Measurements from ENCODE around the gene PLXNB1.
"Not testable (repeated sequence)": the region's sequence is repeated elsewhere in the genome, so short reads cannot be mapped to it uniquely, and the experiment has no call there.

Gene PLXNB1

GRCh38 chr3:48410205-48411040 is 19.5 kb downstream of the PLXNB1 start:
- no peak overlapping the region for H3K4me3 Mint-ChIP-seq
- ATAC-seq (no peak), DNase-seq (no peak)
- H3K27ac Mint-ChIP-seq: no peak overlapping the region
- H3K27me3 Mint-ChIP-seq: no peaks in the 10 kb centered on the region
- no peaks in the 10 kb centered on the region for H3K9me3 Mint-ChIP-seq
- H3K4me1 Mint-ChIP-seq: no peaks in the 10 kb centered on the region

- DNase-seq: no peak
- Mint-ChIP-seq H3K9me3 (no peaks in the 10 kb centered on the region), H3K4me3 (no peak overlapping the region), H3K27ac (no peak overlapping the region), H3K27me3 (no peaks in the 10 kb centered on the region), H3K4me1 (no peaks in the 10 kb centered on the region)
- no peak for ATAC-seq
Observed at GRCh38 chr3:48409291-48410201, 20.3 kb downstream of the PLXNB1 start.

DNA sequence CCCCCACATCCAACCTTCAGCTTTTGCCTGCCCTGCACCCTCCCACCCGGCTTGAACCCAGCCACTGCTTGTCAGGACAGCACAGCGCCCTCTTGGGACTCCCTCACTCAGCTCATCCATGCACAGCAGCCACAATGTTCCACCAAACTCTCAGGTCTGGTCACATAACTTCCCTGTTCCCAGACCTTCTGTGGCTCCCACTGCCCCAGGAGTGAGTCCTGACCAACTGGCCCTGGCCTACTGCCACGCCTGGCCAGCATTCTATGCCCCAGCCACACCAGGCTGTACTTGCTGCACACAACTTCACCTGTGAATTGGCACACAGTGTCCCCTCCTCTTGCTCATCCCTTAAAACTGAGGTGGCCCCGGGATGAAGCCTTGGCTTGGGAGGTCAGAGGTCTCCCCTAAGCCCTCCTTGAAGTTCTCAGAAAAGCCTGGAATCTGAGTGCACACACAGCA is 21.0 kb downstream of the PLXNB1 start:
- no peak overlapping the region for H3K4me3 Mint-ChIP-seq
- no peaks in the 10 kb centered on the region for H3K9me3 Mint-ChIP-seq
- ATAC-seq (no peak), DNase-seq (peak in 1 of 2 donors; percentile 7)
- H3K27me3 Mint-ChIP-seq: no peaks in the 10 kb centered on the region
- peak overlapping the region in 1 of 2 donors; percentile 72 for H3K27ac Mint-ChIP-seq
- no peaks in the 10 kb centered on the region for H3K4me1 Mint-ChIP-seq

DNA sequence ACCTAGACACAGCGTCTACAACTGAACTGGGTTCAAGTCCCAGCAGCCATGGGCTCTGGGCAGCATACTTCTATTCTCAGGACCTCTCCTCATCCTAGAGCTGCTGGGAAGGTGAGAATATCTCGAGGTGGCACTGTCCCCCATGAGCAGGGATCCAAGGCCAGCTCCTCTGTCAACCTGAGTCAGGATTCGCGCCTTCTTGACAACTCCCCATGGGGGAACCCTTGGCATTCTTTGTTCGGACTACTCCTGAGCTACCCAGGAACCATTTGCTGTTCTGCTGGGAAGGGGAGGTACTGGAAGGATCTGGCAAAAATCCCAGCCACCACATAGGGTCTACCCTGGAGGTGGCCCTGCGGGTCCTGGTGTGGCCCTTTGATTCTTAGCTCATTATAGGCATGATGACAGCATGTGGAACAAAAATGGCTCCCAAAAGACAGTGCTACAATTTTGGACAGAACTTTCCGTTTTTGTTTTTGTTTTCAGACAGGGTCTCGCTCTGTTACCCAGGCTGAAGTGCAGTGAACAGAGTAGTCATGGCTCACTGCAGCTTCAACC is 22.3 kb downstream of the PLXNB1 start:
- no peak for ATAC-seq

GRCh38 chr3:48406443-48407431 is 23.1 kb downstream of the PLXNB1 start:
- Mint-ChIP-seq H3K27ac (no peak overlapping the region), H3K4me3 (no peak overlapping the region), H3K9me3 (no peaks in the 10 kb centered on the region), H3K4me1 (no peaks in the 10 kb centered on the region), H3K27me3 (no peaks in the 10 kb centered on the region)
- DNase-seq (peak in 1 of 2 donors; percentile 5), ATAC-seq (no peak)

More for the DNA sequence above, 22.3 kb downstream of the PLXNB1 start:
- no peaks in the 10 kb centered on the region for H3K4me1 Mint-ChIP-seq
- H3K27me3 Mint-ChIP-seq: no peaks in the 10 kb centered on the region
- no peaks in the 10 kb centered on the region for H3K9me3 Mint-ChIP-seq
- no peak for DNase-seq
- no peak overlapping the region for H3K4me3 Mint-ChIP-seq
- no peak overlapping the region for H3K27ac Mint-ChIP-seq

GRCh38 chr3:48405971-48406370 is 23.9 kb downstream of the PLXNB1 start:
- H3K27ac Mint-ChIP-seq: peak overlapping the region in 1 of 2 donors; percentile 45
- H3K27me3 Mint-ChIP-seq: no peaks in the 10 kb centered on the region
- H3K4me1 Mint-ChIP-seq: no peaks in the 10 kb centered on the region
- ATAC-seq (no peak), DNase-seq (peak in 1 of 2 donors; percentile 6)
- H3K9me3 Mint-ChIP-seq: no peaks in the 10 kb centered on the region
- H3K4me3 Mint-ChIP-seq: no peak overlapping the region

- Mint-ChIP-seq H3K27ac (peak overlapping the region; percentile 10 to 75), H3K4me1 (no peaks in the 10 kb centered on the region), H3K9me3 (no peaks in the 10 kb centered on the region), H3K4me3 (no peak overlapping the region), H3K27me3 (no peaks in the 10 kb centered on the region)
- ATAC-seq (no peak), DNase-seq (peak in 1 of 2 donors; percentile 6)
Observed at GRCh38 chr3:48405343-48405881, 24.5 kb downstream of the PLXNB1 start.

DNA sequence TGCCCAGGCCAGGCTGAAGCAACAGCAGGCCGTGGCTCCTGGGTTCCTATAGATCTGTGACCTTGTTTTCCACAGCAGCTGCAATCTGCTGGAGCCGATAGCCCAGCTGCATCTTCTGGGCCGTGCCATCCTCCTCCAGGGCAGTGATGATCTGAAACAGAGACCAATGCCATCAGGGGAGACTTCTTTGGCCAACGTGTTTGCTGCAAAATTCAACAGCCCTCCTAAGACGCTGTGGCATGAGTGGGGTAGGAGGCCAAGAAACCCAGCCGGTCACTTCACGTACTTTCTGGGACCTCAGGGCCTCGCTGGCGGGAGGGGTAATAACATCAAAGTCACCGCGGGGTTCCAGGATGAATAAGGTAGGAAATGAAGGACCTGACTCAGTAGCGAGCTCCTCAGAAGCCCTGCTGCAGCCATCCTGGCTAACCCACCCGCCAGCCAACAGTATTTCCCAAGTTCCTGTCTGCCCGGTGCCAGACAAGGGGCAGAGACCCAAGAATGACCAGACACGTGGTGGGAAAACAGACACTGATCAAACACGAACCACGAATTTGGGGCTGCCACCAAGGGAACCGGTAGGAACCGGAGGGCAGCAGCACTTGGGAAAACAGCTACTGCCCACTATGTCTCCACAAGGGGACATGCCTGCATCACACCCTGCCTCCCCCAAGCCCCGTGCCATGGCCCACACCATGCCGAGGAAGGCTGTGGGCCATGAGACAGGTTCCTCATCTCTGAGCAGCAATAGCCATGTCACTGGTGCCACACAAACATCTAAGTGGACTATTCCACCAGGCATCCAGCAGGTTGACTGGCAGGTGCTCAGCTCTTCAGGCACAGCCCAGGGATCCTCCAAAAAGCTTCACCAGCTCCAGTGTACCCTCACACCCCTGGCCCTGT is 25.2 kb downstream of the PLXNB1 start:
- ATAC-seq (no peak), DNase-seq (peak in 1 of 2 donors; percentile 6)
- no peak overlapping the region for H3K27ac Mint-ChIP-seq
- H3K4me1 Mint-ChIP-seq: no peaks in the 10 kb centered on the region
- H3K9me3 Mint-ChIP-seq: no peaks in the 10 kb centered on the region
- peaks cover 2% of the 10 kb centered on the region for H3K27me3 Mint-ChIP-seq
- no peak overlapping the region for H3K4me3 Mint-ChIP-seq

- peak in 1 of 2 donors; percentile 9 for DNase-seq
- Mint-ChIP-seq H3K27me3 (peaks cover 9% of the 10 kb centered on the region), H3K4me3 (no peak overlapping the region), H3K4me1 (no peaks in the 10 kb centered on the region), H3K27ac (peak overlapping the region in 1 of 2 donors; percentile 37), H3K9me3 (no peaks in the 10 kb centered on the region)
- ATAC-seq: no peak
Observed at GRCh38 chr3:48403533-48404439, 26.1 kb downstream of the PLXNB1 start.

GRCh38 chr3:48402907-48403306 is 27.0 kb downstream of the PLXNB1 start:
- Mint-ChIP-seq H3K4me3 (no peak overlapping the region), H3K27ac (no peak overlapping the region), H3K27me3 (peaks cover 9% of the 10 kb centered on the region), H3K9me3 (no peaks in the 10 kb centered on the region), H3K4me1 (no peaks in the 10 kb centered on the region)
- DNase-seq (peak in 1 of 2 donors; percentile 4), ATAC-seq (no peak)

GRCh38 chr3:48402281-48402732 is 27.6 kb downstream of the PLXNB1 start:
- H3K27me3 Mint-ChIP-seq: peaks cover 9% of the 10 kb centered on the region
- DNase-seq (peak in 1 of 2 donors; percentile 2), ATAC-seq (no peak)
- H3K4me1 Mint-ChIP-seq: no peaks in the 10 kb centered on the region
- H3K27ac Mint-ChIP-seq: no peak overlapping the region
- no peak overlapping the region for H3K4me3 Mint-ChIP-seq
- no peaks in the 10 kb centered on the region for H3K9me3 Mint-ChIP-seq

DNA sequence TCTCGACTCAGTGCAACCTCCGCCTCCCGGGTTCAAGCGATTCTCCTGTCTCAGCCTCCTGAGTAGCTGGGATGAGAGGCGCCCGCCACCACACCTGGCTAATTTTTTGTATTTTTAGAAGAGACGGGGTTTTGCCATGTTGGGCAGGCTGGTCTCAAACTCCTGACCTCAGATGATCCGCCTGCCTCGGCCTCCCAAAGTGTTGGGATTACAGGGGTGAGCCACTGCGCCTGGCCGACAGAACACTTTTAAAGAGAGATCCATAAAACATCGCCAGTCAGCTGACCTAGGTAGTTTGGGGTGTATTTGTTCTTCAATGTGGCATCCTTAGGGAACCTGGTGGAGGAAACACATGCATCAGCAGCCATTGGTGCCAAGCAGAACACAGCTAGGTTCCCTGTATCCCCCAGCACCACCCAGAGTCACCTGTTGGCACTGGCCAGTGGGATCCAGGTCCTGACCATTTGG is 28.4 kb downstream of the PLXNB1 start:
- not testable (repeated sequence) for H3K4me1 Mint-ChIP-seq, H3K27me3 Mint-ChIP-seq, ATAC-seq, H3K9me3 Mint-ChIP-seq, H3K4me3 Mint-ChIP-seq, H3K27ac Mint-ChIP-seq, DNase-seq

All from stimulated activated naive CD8-positive, alpha-beta T cell treated with anti-CD3 and anti-CD28 coated beads, Interleukin-15, amount 100 ng/mL, for 72 hours (primary cell).